Transverse colon (tissue), 4 donors: ENCODE data around the gene LHFPL3. TPM values are rescaled to one million over a fixed set of nuclear protein-coding genes. Genes with fewer than 3 reads are reported as not detected.

Experiments
- DNase-seq: peaks from one replicate; pipeline ENCODE4 v3.0.0-alpha.2; 2019
- H3K27ac ChIP-seq, 4 donors: fragments of 200-600 bp; sonication (generic); 2 replicates each; pipeline ENCODE4 v1.5.1; 2016 to 2018; ENCODE audit warnings: inconsistent platforms in 4 of 4
- H3K27me3 ChIP-seq: fragments of 200-600 bp; sonication (generic); 2 replicates; pipeline ENCODE4 v1.5.1; 2017; ENCODE audit warnings: inconsistent platforms
- H3K36me3 ChIP-seq, 4 donors: fragments of 200-600 bp; sonication (generic); 2 replicates each; pipeline ENCODE4 v1.5.1; 2017 to 2019; ENCODE audit warnings: inconsistent platforms in 4 of 4
- H3K4me1 ChIP-seq, 4 donors: fragments of 200-600 bp; sonication (generic); 2 replicates each; pipeline ENCODE4 v1.5.1; 2017 to 2020; ENCODE audit warnings: inconsistent platforms in 4 of 4
- H3K4me3 ChIP-seq, 4 donors: fragments of 200-600 bp; sonication (generic); 1 replicate in 1 of 4; 2 replicates in 3 of 4; pipeline versions ENCODE4 v1.5.1 to v1.6.1; 2017 to 2019; ENCODE audit warnings: inconsistent platforms in 4 of 4
- H3K9me3 ChIP-seq, 2 donors: fragments of 200-600 bp; sonication (generic); 2 replicates each; pipeline ENCODE4 v1.5.1; 2017 to 2019; ENCODE audit warnings: inconsistent platforms in 2 of 2
- EP300 ChIP-seq: sonication (generic); formaldehyde crosslinking; IDR thresholded peaks from one replicate; pipeline ENCODE4 v1.6.1; 2017; ENCODE audit warnings: antibody characterized with exemption, low read depth
- POLR2A ChIP-seq: fragments of 450-650 bp; IDR thresholded peaks from one replicate; pipeline ENCODE4 v1.6.1; 2016; ENCODE audit warnings: antibody characterized with exemption, mild to moderate bottlenecking, moderate library complexity
- POLR2AphosphoS5 ChIP-seq, 3 donors: sonication (generic); formaldehyde crosslinking; IDR thresholded peaks; one replicate each; pipeline ENCODE4 v1.6.1; 2016; ENCODE audit warnings: antibody characterized with exemption in 3 of 3
- WGBS, 2 donors: methylation state at CpG; one replicate each; pipeline ENCODE4 v1.1.5; 2018; ENCODE audit warnings: low coverage in 1 of 2; 5-methylcytosine and 5-hydroxymethylcytosine counted together
- in situ Hi-C, 4 donors: fragments of 200-750 bp; cut with MboI; loops; one replicate each; pipeline versions ENCODE4 v1.15.0 to v1.15.1; 2017; ENCODE audit warnings: low sequenced_read_pairs in 3 of 4, low pct_ligation_motif_present in 1 of 4, low pct_unique_long_range_greater_than_20kb in 1 of 4
- intact Hi-C: fragments of 100-400 bp; cut with DNase I; formaldehyde crosslinking; loops from one replicate; pipeline ENCODE4 v1.15.1; 2023; ENCODE audit warnings: low total_unique reads
- total RNA-seq, 4 donors: library from RNA; depleted of rRNA; stranded (reverse); fragments of >200 nt; gene quantifications; one replicate each; pipeline ENCODE4 v1.1.0, GENCODE V29; 2016
- TF ChIP-seq, protein P1 (sequence below), 5 experiments: fragments of 200-600 bp in 3 of 5; fragments of 450-650 bp in 2 of 5; sonication (generic) in 3 of 5; IDR thresholded peaks; 1 replicate in 2 of 5; 2 replicates in 3 of 5; pipeline ENCODE4 v1.5.1; 2016 to 2017; ENCODE audit warnings: antibody characterized with exemption in 5 of 5, inconsistent platforms in 3 of 5, mild to moderate bottlenecking in 2 of 5, moderate library complexity in 1 of 5

LHFPL3 gene
- total RNA-seq, 4 donors from 2014 or later = 0.27 to 0.80 (median 0.32) TPM; not detected in 1

DNA sequence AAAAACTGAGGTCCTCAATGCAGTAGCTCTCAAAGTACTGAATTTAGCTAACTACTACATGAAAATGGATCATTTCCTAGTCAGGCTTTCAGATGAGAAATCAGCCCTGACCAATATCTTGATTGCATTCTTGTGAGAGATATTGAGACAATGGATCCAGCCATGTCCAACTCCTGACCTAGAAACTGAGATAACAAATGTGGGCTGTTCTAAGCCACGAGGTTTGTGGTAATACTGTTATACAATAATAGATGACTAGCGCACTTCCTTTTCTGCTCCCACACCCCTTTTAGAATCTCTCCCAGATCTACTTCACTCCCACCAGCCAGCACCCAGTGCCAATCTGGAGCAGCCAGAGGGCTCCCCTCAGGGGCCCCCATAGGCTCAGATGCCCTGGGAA lies 476.3 kb downstream of the LHFPL3 start:
- Histone ChIP-seq H3K27ac (no peak overlapping the region), H3K27me3 (peaks cover 6% of the 10 kb centered on the region), H3K9me3 (no peaks in the 10 kb centered on the region), H3K4me3 (no peak overlapping the region), H3K36me3 (no peaks in the 10 kb centered on the region), H3K4me1 (no peaks in the 10 kb centered on the region)
- no peak for TF ChIP-seq EP300
- TF ChIP-seq POLR2A = no peak
- TF ChIP-seq, protein P1, sequence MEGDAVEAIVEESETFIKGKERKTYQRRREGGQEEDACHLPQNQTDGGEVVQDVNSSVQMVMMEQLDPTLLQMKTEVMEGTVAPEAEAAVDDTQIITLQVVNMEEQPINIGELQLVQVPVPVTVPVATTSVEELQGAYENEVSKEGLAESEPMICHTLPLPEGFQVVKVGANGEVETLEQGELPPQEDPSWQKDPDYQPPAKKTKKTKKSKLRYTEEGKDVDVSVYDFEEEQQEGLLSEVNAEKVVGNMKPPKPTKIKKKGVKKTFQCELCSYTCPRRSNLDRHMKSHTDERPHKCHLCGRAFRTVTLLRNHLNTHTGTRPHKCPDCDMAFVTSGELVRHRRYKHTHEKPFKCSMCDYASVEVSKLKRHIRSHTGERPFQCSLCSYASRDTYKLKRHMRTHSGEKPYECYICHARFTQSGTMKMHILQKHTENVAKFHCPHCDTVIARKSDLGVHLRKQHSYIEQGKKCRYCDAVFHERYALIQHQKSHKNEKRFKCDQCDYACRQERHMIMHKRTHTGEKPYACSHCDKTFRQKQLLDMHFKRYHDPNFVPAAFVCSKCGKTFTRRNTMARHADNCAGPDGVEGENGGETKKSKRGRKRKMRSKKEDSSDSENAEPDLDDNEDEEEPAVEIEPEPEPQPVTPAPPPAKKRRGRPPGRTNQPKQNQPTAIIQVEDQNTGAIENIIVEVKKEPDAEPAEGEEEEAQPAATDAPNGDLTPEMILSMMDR (IDR thresholded peaks at IDR 0.05) = no peak
- TF ChIP-seq POLR2AphosphoS5 (IDR thresholded peaks at IDR 0.05) = no peak
- in situ Hi-C loops (no loop called here), intact Hi-C loops (loop anchor here (5.0 kb wide), 1 partner anchor 398 kb away; no protein-coding TSS in a partner anchor)
- 66% methylated on average over 2 of the region's 2 CpGs; no CpG with 5 or more reads in 1 of the 2 donors for WGBS, 2 donors
- DNase-seq = no peak

DNA sequence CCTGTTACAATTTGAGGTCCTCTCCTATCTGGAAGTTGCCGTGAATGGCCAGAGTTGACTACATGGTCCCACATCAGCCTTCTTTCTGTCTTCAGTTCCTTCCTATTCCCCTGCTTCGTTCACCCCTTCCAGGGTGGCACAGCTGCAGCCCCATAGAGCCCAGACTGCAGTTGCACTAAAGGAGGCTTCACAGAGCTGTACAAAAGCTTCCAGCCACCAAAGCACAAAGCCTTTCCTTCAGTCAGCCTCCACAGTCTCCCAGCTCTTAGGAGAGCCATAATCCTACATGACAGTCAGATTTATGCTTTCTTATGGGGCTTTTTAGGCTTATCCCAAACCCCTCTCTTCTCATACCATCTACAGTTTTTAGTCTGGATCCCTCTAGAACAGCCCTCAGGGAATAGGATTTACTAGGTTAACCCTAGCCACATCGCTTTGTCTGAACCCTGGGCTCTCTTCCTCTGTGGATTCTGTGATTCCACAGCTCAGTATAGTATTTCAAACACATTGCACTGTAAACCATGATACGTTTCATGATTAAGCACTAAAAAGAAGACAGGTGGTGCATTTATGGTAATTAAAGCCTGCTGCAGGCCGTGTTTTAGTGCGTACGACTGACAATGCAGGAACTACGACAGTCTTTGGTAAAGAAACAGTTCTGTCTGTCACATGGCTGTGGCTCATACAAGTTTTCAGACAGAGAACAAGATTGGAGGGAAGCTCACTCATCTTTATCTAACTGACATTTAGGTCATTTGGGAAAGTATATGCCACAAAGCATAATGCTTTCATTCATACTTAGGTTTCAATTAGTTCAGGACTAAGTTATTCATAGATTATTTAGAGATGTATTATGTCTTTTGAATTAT lies 477.3 kb downstream of the LHFPL3 start:
- H3K27me3 ChIP-seq = peaks cover 6% of the 10 kb centered on the region
- DNase-seq = no peak
- H3K27ac ChIP-seq = no peak overlapping the region
- no peak for TF ChIP-seq EP300
- TF ChIP-seq, protein P1 (IDR thresholded peaks at IDR 0.05) = no peak
- no peak for TF ChIP-seq POLR2A
- no peak for TF ChIP-seq POLR2AphosphoS5 (IDR thresholded peaks at IDR 0.05)
- intact Hi-C loops = no loop called here
- 20 to 62% methylated on average over 1 to 8 of the region's 8 CpGs for WGBS, 2 donors
- H3K36me3 ChIP-seq = no peaks in the 10 kb centered on the region
- H3K9me3 ChIP-seq = no peaks in the 10 kb centered on the region
- in situ Hi-C loops = no loop called here
- H3K4me1 ChIP-seq = no peaks in the 10 kb centered on the region
- no peak overlapping the region for H3K4me3 ChIP-seq

DNA sequence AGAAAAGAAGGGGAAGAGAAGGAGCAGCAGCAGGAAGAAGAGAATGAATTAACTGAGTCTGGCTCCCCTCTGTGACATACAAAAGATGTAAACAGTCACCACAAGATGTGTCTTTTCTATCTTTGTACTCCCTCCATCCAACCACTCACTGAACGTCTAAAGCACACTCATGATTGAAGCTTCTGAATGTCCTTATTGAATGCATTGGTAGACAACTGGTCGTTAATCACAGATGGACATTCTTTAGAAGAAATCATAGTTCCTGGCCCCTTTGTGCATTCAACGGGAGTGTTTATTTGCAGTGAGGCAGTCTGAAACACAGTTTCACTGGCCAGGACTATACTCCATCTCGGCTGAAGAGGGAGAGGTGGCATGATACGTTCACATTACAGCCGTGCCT lies 479.3 kb downstream of the LHFPL3 start:
- WGBS, 2 donors = 58 to 60% methylated on average over 5 to 6 of the region's 6 CpGs
- Histone ChIP-seq H3K36me3 (no peaks in the 10 kb centered on the region), H3K4me1 (no peaks in the 10 kb centered on the region), H3K27me3 (peaks cover 6% of the 10 kb centered on the region), H3K4me3 (no peak overlapping the region), H3K27ac (no peak overlapping the region), H3K9me3 (no peaks in the 10 kb centered on the region)
- no peak for DNase-seq
- TF ChIP-seq EP300 (no peak), POLR2AphosphoS5 (IDR thresholded peaks at IDR 0.05) (no peak), POLR2A (no peak)
- TF ChIP-seq, protein P1 (IDR thresholded peaks at IDR 0.05) = no peak
- intact Hi-C loops = no loop called here
- in situ Hi-C loops = no loop called here

DNA sequence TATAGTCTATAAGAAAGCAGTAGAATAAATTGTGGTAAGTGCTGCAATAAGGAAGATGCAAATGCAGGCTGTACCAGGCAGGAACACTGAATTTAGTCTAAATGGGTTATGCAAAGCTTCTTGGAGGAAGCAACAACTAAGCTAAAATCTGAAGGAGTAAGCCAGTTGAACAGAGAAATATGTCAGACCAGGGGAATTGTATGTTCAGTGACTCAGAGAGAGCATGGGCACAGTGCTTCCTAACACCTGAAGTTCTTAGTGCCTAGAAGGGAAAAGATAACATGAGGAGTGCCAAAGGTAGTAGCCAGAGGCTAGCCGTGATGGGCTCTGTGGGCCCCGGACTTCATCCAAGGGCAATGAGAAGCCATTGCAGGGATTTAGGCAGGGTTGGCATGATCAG lies 481.5 kb downstream of the LHFPL3 start:
- WGBS, 2 donors = 83 to 89% methylated on average over 2 of the region's 2 CpGs
- in situ Hi-C loops = no loop called here
- H3K27ac ChIP-seq = no peak overlapping the region

More for the DNA sequence above, 481.5 kb downstream of the LHFPL3 start:
- intact Hi-C loops = no loop called here
- Histone ChIP-seq H3K36me3 (no peaks in the 10 kb centered on the region), H3K4me1 (no peaks in the 10 kb centered on the region), H3K4me3 (no peak overlapping the region), H3K27me3 (peaks cover 6% of the 10 kb centered on the region), H3K9me3 (no peaks in the 10 kb centered on the region)
- TF ChIP-seq POLR2A (no peak), POLR2AphosphoS5 (IDR thresholded peaks at IDR 0.05) (no peak), EP300 (no peak)
- TF ChIP-seq, protein P1 (IDR thresholded peaks at IDR 0.05) = no peak
- no peak for DNase-seq
